ENCODE measurements around the gene VSIG4. TPM values are rescaled to one million over a fixed set of nuclear protein-coding genes. Genes with fewer than 3 reads are reported as not detected.

Gene VSIG4
- total RNA-seq, 1 donor from 2014 or later = not detected

DNA sequence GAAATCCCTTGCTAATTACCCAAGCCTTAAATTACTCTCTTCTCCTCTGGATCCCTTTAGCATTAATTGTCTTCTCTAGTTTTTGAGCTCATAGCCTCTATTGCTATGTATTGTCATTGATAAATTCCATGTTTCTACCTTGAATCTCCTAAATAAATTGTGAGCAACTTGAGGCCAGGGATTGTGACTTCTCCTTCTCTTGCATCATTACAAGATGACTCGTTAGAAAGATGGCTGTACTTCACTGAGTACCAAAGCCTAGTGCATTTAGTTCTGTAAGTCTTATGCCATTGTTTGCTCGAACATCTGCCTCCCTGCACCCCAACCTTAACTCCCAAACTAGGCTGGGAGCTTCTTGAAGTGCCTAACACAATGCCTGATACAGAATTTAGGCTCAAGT, 15.3 kb downstream of the VSIG4 start:
- intact Hi-C loops (cut with micrococcal nuclease) = no loop called here

- intact Hi-C loops (cut with micrococcal nuclease) = no loop called here
Observed at GRCh38 chrX:66024092-66024467, 15.8 kb downstream of the VSIG4 start.

GRCh38 chrX:66023385-66024091, 16.3 kb downstream of the VSIG4 start:
- intact Hi-C loops (cut with micrococcal nuclease) = no loop called here

- intact Hi-C loops (cut with micrococcal nuclease) = no loop called here
Observed at GRCh38 chrX:66022632-66023384, 17.1 kb downstream of the VSIG4 start.

DNA sequence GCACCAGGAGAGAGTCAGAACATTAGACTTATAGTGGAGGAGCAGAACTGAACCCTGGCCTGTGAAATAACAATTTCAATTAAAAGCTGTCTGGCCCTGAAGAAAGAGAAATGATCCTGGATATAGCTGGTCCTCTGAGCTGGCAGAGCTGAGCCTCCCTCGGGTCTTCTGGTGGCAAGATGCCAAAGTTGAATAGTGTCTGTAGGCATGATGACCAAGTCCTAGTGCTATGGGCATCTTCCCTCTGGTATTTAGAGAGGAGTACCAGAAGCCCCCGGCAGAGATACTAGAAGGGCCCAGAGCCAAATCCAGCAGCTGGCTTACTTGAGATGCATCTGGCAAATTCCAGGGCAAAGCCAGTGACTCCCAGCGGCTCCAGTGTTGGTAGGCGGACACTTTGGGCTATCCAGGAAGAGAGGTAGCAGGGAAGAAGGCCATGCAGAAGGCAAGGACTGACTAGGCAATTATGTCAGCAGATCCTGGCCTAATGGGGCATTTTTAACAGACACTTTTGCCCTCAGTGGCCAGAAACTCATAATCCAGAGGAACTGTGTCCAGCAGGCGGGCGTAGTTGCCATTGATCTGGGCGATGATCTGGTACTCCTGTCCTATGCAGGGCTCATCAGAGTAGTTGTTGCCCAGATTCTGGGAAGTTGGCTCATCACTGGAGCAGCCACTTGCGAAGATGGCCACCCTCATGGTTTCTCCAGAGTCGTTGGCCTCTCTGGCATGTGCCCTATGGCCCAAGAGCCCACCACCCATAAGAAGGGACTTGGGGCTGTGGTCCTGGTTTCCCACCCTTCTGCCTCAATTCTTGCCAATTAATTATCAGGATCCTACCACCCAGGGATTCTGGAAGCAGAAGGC, 17.9 kb downstream of the VSIG4 start:
- intact Hi-C loops (cut with micrococcal nuclease) = no loop called here

DNA sequence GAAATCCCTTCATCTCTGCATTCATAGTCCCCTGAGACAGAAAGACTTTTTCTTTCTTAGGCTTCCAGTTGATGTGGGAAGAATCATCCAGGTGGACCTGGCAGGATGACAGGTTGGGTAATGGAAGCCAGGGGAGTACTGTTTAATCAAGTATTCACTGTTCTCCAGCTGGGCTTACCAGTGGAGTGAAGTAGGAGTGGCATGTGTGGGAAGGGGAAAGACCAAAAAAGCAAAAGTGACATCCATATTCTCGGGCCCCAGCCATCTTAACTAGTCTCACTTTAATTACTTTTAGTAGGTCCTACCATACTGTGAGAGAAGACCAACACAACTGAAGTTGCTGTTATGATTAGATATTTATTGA, 18.5 kb downstream of the VSIG4 start:
- intact Hi-C loops (cut with micrococcal nuclease) = no loop called here

DNA sequence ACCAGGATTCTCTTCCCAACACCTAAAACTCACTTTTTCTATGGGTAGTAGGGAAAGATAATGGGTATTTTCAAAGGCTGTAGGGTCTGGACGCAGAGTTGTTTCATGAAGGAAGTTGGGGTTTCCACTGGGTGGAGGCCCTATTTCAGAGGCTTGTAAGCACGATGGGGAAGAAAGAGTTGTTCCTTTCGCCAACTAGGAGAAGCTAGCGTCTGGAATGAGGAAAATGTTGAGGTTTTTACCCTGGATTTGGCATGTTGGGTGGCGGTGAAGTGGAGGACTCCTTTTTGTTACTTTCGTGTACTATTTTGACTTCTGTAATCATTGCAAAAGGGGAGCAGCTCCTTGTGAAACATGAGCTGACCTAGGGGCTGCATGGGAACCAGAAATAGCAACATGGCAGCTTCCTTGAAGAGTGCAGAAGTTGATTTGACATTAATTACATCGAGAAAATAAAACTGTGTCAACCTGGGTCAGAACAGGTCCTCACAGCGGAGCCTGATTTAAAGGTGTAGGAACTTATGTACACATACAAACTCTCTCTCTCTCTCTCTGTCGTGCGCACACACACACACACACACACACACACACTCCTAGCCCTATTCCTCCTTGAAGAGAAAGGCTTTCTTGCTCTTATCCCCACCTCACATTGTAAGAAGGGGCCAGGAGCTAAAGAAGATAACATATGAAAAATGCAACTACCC, 19.1 kb downstream of the VSIG4 start:
- intact Hi-C loops (cut with micrococcal nuclease) = no loop called here

DNA sequence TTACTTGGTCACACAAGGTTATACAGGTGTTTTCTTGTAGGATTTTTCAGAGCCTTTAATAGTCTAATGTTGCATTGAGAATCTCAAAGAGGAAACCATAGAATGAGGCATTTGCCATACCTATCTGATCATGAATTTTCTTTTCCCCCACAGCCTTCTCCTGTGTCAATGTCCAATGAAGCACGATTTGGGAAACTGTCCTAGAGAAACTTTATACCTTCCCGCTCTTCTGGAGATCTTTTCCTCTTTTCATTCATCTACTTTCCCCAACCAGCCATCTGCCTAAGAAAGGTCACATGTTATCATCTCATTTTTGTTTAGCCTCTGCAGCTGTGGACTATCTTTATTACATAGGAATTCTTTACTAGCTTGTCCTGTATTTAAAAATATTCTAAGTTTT, 19.9 kb downstream of the VSIG4 start:
- intact Hi-C loops (cut with micrococcal nuclease) = loop anchor here (10.0 kb wide), 1 partner anchor 355 kb away; the partner anchor contains the start of gene MSN

DNA sequence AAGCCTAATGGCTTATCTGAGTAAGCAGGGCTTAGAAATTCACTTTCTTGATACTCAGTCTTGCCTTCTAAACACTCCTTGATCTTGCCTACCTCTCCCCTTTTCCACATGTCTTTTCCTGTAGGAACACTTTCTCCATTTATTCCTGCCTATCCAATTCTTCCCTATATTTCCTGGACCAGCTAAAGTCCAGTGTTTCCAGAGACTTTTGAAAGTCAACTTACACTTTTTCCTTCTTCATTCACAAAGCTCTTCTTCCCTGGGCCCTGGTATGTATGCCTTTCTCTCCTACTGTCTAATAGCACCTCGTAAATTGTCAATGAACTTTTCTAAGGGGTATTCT, 20.6 kb downstream of the VSIG4 start:
- intact Hi-C loops (cut with micrococcal nuclease) = loop anchor here (10.0 kb wide), 1 partner anchor 354 kb away; the partner anchor contains the start of gene MSN

DNA sequence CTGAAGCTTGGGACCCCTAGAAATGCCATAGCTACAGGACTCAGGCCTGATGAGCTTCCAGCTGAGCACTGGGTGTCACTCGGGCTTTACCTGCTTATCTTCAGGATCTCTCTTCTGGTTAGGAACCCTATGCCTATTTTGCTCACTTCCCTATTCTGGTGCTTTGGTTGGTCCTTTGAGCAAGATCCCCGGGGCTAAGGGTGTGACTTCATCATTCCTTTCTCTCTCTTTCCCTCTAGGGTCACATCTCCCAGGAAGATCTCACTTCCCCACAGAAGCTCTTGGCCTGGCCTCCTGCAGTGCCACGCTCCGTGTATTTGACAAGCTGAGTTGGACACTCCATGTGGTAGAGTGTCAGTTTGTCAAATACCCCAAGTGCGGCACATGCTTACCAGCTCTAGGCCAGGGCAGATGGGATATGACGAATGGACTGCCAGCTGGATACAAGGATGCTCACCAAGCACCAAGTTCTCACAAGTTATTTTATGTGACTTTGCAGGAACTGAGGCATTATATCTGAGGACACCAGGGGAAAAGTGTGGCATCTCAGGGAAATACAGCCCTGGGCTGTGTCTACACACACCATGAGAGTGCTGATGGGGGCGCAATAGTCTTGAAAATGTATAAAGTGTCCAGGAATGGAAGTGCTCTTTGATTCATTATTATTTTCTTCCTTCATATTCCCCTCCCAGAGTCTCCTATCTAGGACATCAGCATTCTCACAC, 21.1 kb downstream of the VSIG4 start:
- intact Hi-C loops (cut with micrococcal nuclease) = loop anchor here (10.0 kb wide), 1 partner anchor 354 kb away; the partner anchor contains the start of gene MSN

- intact Hi-C loops (cut with micrococcal nuclease) = loop anchor here (10.0 kb wide), 1 partner anchor 353 kb away; the partner anchor contains the start of gene MSN
Observed at GRCh38 chrX:66017659-66018170, 22.2 kb downstream of the VSIG4 start.

GRCh38 chrX:66016905-66017658, 22.8 kb downstream of the VSIG4 start:
- intact Hi-C loops (cut with micrococcal nuclease) = loop anchor here (10.0 kb wide), 1 partner anchor 352 kb away; the partner anchor contains the start of gene MSN

DNA sequence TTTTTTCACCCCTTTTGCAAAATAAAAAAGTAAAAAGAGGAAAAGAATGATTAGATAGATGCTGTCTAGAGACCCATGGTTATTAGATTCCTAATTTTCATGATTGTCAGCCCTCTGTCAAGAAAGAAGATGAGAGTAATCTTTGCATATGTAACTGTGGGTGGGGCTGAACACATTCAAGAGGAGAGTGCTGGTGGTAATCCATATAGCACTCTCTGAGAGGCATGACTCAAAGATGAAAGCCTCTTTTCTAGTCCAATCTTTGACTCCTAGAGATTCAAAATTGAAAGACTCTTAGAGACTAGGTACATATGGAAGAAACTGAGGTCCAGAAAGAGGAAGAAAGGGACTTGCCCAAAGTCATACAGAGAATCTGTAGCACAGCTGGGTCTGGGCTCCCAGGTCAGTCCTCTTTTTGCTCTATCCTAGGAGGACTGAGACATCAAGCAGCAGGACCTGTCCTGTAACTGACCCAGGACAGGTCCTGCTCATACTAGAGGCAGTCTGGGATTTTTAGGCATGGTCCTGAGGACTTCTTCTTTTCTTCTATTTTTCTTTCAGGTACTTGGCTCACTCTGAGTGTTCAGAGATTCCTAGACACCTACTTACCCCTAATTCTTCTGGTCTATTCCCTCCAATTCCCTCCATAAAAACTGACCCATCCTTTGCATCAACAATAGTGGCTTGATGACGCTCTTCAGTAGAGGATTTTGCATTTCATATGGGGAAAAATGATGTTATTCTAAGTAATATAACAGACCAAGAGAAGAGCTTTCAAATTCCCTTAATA, 23.8 kb downstream of the VSIG4 start:
- intact Hi-C loops (cut with micrococcal nuclease) = loop anchor here (2.0 to 10.0 kb wide), 2 partner anchors 351 to 421 kb away; partner anchors contain the start of gene MSN

DNA sequence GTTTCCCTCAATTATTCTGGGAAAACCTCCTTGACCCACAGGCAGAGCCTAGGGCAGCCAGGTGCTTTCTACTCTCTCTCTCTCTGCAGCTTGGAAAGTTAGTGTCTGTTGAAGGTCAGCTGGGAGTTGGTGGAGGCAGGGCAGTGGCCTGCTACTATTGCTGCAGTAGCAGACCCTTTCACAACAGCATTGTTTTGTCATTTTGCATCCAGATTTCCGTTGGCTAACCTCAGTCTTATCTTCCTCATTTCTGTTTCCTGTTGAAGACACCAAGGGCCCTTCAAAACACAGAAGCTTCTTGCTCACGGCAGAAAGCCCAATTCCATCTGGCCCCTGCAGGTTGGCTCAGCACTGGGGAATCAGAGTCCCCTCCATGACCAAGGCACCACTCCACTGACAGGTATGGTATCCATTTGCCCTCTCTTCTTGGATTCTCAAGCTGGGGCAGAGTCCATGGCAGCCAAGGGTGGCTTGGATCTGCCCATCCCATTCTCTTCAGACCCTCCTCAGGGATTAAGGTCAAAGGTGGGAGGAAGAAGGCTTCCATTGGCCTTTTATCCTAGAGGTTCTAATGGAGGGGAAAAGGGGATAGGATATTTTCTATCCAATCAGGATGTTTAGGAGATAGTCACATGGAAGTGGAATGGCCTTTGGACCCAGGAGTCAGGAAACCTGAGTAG, 24.6 kb downstream of the VSIG4 start:
- intact Hi-C loops (cut with micrococcal nuclease) = loop anchor here (2.0 to 10.0 kb wide), 2 partner anchors 350 to 420 kb away; partner anchors contain the start of gene MSN

- intact Hi-C loops (cut with micrococcal nuclease) = loop anchor here (2.0 to 10.0 kb wide), 2 partner anchors 350 to 420 kb away; partner anchors contain the start of gene MSN
Observed at GRCh38 chrX:66014556-66014955, 25.3 kb downstream of the VSIG4 start.

- intact Hi-C loops (cut with micrococcal nuclease) = loop anchor here (2.0 to 10.0 kb wide), 2 partner anchors 349 to 419 kb away; partner anchors contain the start of gene MSN
Observed at GRCh38 chrX:66014084-66014483, 25.8 kb downstream of the VSIG4 start.

DNA sequence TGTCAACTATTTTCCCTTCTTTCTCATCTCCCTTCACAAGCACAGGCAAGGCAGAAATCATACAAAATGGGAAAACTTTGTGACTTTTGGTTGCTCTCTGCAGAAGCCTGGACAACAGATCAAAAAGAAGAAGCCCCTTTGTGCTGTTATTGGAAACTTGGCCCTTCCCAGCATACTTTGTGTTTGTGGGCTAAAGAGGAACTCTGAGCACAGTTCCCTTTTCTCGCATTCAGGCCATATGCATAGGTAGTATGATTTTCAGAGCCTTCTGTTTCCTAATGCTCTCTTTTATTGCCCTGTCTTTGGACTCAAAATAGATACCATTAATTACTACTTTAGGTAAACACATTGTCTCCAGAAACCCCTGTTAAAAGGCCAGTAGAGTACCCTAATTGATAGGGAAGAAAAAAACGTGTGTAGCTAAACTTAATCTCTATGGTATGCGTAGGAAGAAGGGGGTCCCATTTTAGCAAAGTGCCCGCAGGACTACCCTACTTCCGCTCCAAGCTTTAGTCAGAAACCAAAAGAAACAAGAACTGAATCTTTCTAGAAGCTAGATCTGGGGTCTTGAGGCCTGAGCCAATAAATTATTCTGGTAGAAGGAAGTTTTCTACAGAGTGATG, 26.6 kb downstream of the VSIG4 start:
- intact Hi-C loops (cut with micrococcal nuclease) = loop anchor here (10.0 kb wide), 1 partner anchor 349 kb away; the partner anchor contains the start of gene MSN

All from T-helper 2 cell treated with Interferon-gamma antibody and Interleukin-4, amounts not matched to agents 100 ng/mL and 5 ng/mL, for 36 hours (primary cell).